SU-DHL-6 (cell line): ENCODE results near the gene MICAL2.

Experiments used
- CTCF ChIP-seq: fragments of 200-600 bp; sonication (generic); IDR thresholded peaks from one replicate; pipeline ENCODE4 v1.5.1; 2017; ENCODE audit warnings: antibody characterized with exemption, mild to moderate bottlenecking, low read length, moderate library complexity; ENCODE audit not compliant: insufficient read depth, poor library complexity, severe bottlenecking
- EZH2phosphoT487 ChIP-seq: fragments of 200-600 bp; sonication (generic), shearing (Covaris generic); conservative IDR thresholded peaks from 2 replicates; pipeline ENCODE4 v1.6.1; 2018; ENCODE audit warnings: mild to moderate bottlenecking, antibody characterized with exemption, low read length, moderate library complexity, mixed read lengths

- TF ChIP-seq CTCF (no peak), EZH2phosphoT487 (no peak)
Measured at GRCh38 chr11:12142176-12142575, 31.8 kb downstream of the MICAL2 start.
